ENCODE results near the gene PRLH.

DNA sequence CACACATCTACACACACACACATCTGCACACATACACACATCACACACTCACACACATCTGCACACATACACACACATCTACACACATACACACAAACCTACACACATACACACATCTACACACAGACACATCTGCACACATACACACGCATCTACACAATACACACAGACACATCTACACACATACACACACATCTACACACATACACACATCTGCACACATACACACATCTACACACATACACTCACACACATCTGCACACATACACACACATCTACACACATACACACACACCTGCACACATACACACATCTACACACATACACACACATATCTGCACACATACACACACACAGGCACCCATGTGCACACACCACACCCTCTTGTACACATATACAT lies 400 bp upstream of the PRLH start:
- TF ChIP-seq, protein P1, sequence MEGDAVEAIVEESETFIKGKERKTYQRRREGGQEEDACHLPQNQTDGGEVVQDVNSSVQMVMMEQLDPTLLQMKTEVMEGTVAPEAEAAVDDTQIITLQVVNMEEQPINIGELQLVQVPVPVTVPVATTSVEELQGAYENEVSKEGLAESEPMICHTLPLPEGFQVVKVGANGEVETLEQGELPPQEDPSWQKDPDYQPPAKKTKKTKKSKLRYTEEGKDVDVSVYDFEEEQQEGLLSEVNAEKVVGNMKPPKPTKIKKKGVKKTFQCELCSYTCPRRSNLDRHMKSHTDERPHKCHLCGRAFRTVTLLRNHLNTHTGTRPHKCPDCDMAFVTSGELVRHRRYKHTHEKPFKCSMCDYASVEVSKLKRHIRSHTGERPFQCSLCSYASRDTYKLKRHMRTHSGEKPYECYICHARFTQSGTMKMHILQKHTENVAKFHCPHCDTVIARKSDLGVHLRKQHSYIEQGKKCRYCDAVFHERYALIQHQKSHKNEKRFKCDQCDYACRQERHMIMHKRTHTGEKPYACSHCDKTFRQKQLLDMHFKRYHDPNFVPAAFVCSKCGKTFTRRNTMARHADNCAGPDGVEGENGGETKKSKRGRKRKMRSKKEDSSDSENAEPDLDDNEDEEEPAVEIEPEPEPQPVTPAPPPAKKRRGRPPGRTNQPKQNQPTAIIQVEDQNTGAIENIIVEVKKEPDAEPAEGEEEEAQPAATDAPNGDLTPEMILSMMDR (IDR thresholded peaks at IDR 0.05) = no peak
- TF ChIP-seq CREB1 (CRISPR knock-in tag; IDR thresholded peaks at IDR 0.05) (no peak), SMAD4 (CRISPR knock-in tag; IDR thresholded peaks at IDR 0.05) (no peak), IRF2 (CRISPR knock-in tag; IDR thresholded peaks at IDR 0.05; ENCODE audit: borderline replicate concordance, low read depth) (no peak), MYBL2 (CRISPR knock-in tag; IDR thresholded peaks at IDR 0.05) (no peak), ZNF138 (CRISPR knock-in tag; conservative IDR thresholded peaks at IDR 0.05) (no peak)
- TF ChIP-seq, protein P2, sequence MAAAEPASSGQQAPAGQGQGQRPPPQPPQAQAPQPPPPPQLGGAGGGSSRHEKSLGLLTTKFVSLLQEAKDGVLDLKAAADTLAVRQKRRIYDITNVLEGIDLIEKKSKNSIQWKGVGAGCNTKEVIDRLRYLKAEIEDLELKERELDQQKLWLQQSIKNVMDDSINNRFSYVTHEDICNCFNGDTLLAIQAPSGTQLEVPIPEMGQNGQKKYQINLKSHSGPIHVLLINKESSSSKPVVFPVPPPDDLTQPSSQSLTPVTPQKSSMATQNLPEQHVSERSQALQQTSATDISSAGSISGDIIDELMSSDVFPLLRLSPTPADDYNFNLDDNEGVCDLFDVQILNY (CRISPR knock-in tag; IDR thresholded peaks at IDR 0.05) = no peak
- TF ChIP-seq, protein P3, sequence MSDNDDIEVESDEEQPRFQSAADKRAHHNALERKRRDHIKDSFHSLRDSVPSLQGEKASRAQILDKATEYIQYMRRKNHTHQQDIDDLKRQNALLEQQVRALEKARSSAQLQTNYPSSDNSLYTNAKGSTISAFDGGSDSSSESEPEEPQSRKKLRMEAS (CRISPR knock-in tag; IDR thresholded peaks at IDR 0.05) = no peak
- TF ChIP-seq, protein P4, sequence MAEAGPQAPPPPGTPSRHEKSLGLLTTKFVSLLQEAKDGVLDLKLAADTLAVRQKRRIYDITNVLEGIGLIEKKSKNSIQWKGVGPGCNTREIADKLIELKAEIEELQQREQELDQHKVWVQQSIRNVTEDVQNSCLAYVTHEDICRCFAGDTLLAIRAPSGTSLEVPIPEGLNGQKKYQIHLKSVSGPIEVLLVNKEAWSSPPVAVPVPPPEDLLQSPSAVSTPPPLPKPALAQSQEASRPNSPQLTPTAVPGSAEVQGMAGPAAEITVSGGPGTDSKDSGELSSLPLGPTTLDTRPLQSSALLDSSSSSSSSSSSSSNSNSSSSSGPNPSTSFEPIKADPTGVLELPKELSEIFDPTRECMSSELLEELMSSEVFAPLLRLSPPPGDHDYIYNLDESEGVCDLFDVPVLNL (CRISPR knock-in tag; IDR thresholded peaks at IDR 0.05; ENCODE audit: borderline replicate concordance, low read depth) = no peak
- TF ChIP-seq, protein P5, sequence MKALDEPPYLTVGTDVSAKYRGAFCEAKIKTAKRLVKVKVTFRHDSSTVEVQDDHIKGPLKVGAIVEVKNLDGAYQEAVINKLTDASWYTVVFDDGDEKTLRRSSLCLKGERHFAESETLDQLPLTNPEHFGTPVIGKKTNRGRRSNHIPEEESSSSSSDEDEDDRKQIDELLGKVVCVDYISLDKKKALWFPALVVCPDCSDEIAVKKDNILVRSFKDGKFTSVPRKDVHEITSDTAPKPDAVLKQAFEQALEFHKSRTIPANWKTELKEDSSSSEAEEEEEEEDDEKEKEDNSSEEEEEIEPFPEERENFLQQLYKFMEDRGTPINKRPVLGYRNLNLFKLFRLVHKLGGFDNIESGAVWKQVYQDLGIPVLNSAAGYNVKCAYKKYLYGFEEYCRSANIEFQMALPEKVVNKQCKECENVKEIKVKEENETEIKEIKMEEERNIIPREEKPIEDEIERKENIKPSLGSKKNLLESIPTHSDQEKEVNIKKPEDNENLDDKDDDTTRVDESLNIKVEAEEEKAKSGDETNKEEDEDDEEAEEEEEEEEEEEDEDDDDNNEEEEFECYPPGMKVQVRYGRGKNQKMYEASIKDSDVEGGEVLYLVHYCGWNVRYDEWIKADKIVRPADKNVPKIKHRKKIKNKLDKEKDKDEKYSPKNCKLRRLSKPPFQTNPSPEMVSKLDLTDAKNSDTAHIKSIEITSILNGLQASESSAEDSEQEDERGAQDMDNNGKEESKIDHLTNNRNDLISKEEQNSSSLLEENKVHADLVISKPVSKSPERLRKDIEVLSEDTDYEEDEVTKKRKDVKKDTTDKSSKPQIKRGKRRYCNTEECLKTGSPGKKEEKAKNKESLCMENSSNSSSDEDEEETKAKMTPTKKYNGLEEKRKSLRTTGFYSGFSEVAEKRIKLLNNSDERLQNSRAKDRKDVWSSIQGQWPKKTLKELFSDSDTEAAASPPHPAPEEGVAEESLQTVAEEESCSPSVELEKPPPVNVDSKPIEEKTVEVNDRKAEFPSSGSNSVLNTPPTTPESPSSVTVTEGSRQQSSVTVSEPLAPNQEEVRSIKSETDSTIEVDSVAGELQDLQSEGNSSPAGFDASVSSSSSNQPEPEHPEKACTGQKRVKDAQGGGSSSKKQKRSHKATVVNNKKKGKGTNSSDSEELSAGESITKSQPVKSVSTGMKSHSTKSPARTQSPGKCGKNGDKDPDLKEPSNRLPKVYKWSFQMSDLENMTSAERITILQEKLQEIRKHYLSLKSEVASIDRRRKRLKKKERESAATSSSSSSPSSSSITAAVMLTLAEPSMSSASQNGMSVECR (CRISPR knock-in tag; IDR thresholded peaks at IDR 0.05; ENCODE audit: borderline replicate concordance) = no peak
- TF ChIP-seq, protein P6, sequence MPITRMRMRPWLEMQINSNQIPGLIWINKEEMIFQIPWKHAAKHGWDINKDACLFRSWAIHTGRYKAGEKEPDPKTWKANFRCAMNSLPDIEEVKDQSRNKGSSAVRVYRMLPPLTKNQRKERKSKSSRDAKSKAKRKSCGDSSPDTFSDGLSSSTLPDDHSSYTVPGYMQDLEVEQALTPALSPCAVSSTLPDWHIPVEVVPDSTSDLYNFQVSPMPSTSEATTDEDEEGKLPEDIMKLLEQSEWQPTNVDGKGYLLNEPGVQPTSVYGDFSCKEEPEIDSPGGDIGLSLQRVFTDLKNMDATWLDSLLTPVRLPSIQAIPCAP (CRISPR knock-in tag; IDR thresholded peaks at IDR 0.05) = no peak
